Raji (cell line): ENCODE measurements around the gene PCSK1N.

Source experiments
- POLR2A ChIP-seq: IDR thresholded peaks from 2 replicates; pipeline ENCODE4 v1.6.1; 2011; ENCODE audit warnings: low read depth, low read length, control low read depth; ENCODE audit not compliant: insufficient read depth

PCSK1N gene

GRCh38 chrX:48792219-48792618 lies 43.2 kb downstream of the PCSK1N start:
- no peak for TF ChIP-seq POLR2A

- no peak for TF ChIP-seq POLR2A
These were observed 44.2 kb downstream of the PCSK1N start for GRCh38 chrX:48791063-48791820.

- TF ChIP-seq POLR2A = no peak
These were observed 44.9 kb downstream of the PCSK1N start for GRCh38 chrX:48790477-48790876.

- TF ChIP-seq POLR2A = no peak
These were observed 45.8 kb downstream of the PCSK1N start for GRCh38 chrX:48789366-48790220.

- no peak for TF ChIP-seq POLR2A
These were observed 47.6 kb downstream of the PCSK1N start for GRCh38 chrX:48787505-48788443.

- no peak for TF ChIP-seq POLR2A
These were observed 48.4 kb downstream of the PCSK1N start for GRCh38 chrX:48786825-48787504.

GRCh38 chrX:48786341-48786800 lies 49.0 kb downstream of the PCSK1N start, which contains the start of gene GATA1:
Gene GATA1, plus strand, starts transcription at chrX:48786590. Its CDS starts 4,520 bp downstream, at chrX:48791110.
- no peak for TF ChIP-seq POLR2A

GRCh38 chrX:48785540-48786214 lies 49.7 kb downstream of the PCSK1N start:
- TF ChIP-seq POLR2A = no peak

- TF ChIP-seq POLR2A = no peak
These were observed 50.2 kb downstream of the PCSK1N start for GRCh38 chrX:48785186-48785539.

- no peak for TF ChIP-seq POLR2A
These were observed 50.7 kb downstream of the PCSK1N start for GRCh38 chrX:48784726-48785125.

GRCh38 chrX:48782795-48783194 lies 52.6 kb downstream of the PCSK1N start:
- no peak for TF ChIP-seq POLR2A

GRCh38 chrX:48782216-48782615 lies 53.2 kb downstream of the PCSK1N start:
- no peak for TF ChIP-seq POLR2A

GRCh38 chrX:48781705-48782104 lies 53.7 kb downstream of the PCSK1N start:
- no peak for TF ChIP-seq POLR2A
